Measurements from ENCODE around the gene TOP1. TPM values are rescaled to one million over a fixed set of nuclear protein-coding genes. Genes with fewer than 3 reads are reported as not detected.

The TOP1 gene
- polyA plus RNA-seq, 1 of the 3 experiments (the other 2 are of a cell fraction): 11.9 TPM

DNA sequence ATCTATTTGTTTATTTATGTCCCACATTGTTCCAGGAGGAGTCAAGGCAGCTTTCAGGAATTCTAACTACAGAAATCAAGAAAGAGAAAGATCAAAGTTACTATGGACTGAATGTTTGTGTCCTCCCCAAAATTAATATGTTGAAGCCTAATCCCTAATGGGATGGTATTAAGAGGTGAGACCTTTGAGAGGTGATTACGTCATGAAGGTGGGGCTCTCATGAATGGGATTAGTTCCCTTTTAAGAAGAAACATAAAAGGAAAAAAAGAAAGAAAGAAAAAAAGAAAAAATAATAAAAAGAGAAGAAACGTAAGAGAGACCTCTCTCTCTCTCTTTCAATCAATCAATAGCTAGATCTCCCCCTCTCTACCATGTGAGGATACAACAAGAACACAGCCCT lies 44.7 kb upstream of the TOP1 start:
- H3F3A ChIP-seq (replicated peaks; ENCODE audit: insufficient read depth): no peaks in the 10 kb centered on the region
- no peak overlapping the region for H3K4me2 ChIP-seq
- H3K79me2 ChIP-seq (ENCODE audit: insufficient read depth): no peaks in the 10 kb centered on the region
- H3K4me1 ChIP-seq (ENCODE audit: control insufficient read depth in 1 of 2, insufficient read depth in 2 of 2, low read depth in 1 of 2, low read length in 1 of 2): no peaks in the 10 kb centered on the region
- H3K9me3 ChIP-seq: no peaks in the 10 kb centered on the region
- no peaks in the 10 kb centered on the region for H3K27me3 ChIP-seq (ENCODE audit: insufficient read depth)
- DNase-seq: no peak
- no peaks in the 10 kb centered on the region for H3K9me2 ChIP-seq
- no peaks in the 10 kb centered on the region for H3K36me3 ChIP-seq (replicated peaks in 1 of 2; ENCODE audit: control insufficient read depth in 1 of 2, insufficient read depth in 2 of 2, low read length in 1 of 2)
- H4K20me1 ChIP-seq (ENCODE audit: insufficient read depth): no peaks in the 10 kb centered on the region
- ChIA-PET CTCF (interaction anchor here (1.0 to 3.1 kb wide), 4 partner anchors 21 to 356 kb away, joined by 4 to 17 read pairs (median 9); no protein-coding TSS in a partner anchor), POLR2A (interaction anchor here (1.1 kb wide), 1 partner anchor 48 kb away, joined by 3 read pairs; no protein-coding TSS in a partner anchor)
- WGBS (ENCODE audit: low lambda C conversion rate): 64% methylated on average over 2 of the region's 2 CpGs
- TF ChIP-seq EP300 (IDR thresholded peaks at IDR 0.05; ENCODE audit: borderline replicate concordance in 1 of 2, low read depth in 1 of 2, low read length in 1 of 2): no peak
- TF ChIP-seq, protein P1, sequence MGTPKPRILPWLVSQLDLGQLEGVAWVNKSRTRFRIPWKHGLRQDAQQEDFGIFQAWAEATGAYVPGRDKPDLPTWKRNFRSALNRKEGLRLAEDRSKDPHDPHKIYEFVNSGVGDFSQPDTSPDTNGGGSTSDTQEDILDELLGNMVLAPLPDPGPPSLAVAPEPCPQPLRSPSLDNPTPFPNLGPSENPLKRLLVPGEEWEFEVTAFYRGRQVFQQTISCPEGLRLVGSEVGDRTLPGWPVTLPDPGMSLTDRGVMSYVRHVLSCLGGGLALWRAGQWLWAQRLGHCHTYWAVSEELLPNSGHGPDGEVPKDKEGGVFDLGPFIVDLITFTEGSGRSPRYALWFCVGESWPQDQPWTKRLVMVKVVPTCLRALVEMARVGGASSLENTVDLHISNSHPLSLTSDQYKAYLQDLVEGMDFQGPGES (IDR thresholded peaks at IDR 0.05; ENCODE audit: low read depth, low read length): no peak
- no peak for TF ChIP-seq TEAD4 (IDR thresholded peaks at IDR 0.05; ENCODE audit: borderline replicate concordance, insufficient read depth)
- TF ChIP-seq, protein P2, sequence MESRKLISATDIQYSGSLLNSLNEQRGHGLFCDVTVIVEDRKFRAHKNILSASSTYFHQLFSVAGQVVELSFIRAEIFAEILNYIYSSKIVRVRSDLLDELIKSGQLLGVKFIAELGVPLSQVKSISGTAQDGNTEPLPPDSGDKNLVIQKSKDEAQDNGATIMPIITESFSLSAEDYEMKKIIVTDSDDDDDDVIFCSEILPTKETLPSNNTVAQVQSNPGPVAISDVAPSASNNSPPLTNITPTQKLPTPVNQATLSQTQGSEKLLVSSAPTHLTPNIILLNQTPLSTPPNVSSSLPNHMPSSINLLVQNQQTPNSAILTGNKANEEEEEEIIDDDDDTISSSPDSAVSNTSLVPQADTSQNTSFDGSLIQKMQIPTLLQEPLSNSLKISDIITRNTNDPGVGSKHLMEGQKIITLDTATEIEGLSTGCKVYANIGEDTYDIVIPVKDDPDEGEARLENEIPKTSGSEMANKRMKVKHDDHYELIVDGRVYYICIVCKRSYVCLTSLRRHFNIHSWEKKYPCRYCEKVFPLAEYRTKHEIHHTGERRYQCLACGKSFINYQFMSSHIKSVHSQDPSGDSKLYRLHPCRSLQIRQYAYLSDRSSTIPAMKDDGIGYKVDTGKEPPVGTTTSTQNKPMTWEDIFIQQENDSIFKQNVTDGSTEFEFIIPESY (IDR thresholded peaks at IDR 0.05; ENCODE audit: borderline replicate concordance, low read depth): no peak
- TF ChIP-seq, protein P3, sequence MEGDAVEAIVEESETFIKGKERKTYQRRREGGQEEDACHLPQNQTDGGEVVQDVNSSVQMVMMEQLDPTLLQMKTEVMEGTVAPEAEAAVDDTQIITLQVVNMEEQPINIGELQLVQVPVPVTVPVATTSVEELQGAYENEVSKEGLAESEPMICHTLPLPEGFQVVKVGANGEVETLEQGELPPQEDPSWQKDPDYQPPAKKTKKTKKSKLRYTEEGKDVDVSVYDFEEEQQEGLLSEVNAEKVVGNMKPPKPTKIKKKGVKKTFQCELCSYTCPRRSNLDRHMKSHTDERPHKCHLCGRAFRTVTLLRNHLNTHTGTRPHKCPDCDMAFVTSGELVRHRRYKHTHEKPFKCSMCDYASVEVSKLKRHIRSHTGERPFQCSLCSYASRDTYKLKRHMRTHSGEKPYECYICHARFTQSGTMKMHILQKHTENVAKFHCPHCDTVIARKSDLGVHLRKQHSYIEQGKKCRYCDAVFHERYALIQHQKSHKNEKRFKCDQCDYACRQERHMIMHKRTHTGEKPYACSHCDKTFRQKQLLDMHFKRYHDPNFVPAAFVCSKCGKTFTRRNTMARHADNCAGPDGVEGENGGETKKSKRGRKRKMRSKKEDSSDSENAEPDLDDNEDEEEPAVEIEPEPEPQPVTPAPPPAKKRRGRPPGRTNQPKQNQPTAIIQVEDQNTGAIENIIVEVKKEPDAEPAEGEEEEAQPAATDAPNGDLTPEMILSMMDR (IDR thresholded peaks at IDR 0.05): no peak
- no peak for TF ChIP-seq GATA2 (CRISPR knock-in tag; IDR thresholded peaks at IDR 0.05)
- TF ChIP-seq JUND (IDR thresholded peaks at IDR 0.05): no peak
- TF ChIP-seq EZH2phosphoT487 (IDR thresholded peaks at IDR 0.05; ENCODE audit: borderline replicate concordance, low read depth): no peak
- no peak for TF ChIP-seq ELF1 (IDR thresholded peaks at IDR 0.05)
- TF ChIP-seq RFX5 (IDR thresholded peaks at IDR 0.05; ENCODE audit: low read length): no peak
- TF ChIP-seq RCOR1 (IDR thresholded peaks at IDR 0.05; ENCODE audit: low read length): no peak
- no peak for TF ChIP-seq SMC3 (IDR thresholded peaks at IDR 0.05; ENCODE audit: low read depth, low read length)
- no peak for TF ChIP-seq SIN3A (IDR thresholded peaks at IDR 0.05; ENCODE audit: borderline replicate concordance, low read depth, low read length)
- TF ChIP-seq NRF1 (IDR thresholded peaks at IDR 0.05; ENCODE audit: low read depth, low read length): no peak
- TF ChIP-seq, protein P4, sequence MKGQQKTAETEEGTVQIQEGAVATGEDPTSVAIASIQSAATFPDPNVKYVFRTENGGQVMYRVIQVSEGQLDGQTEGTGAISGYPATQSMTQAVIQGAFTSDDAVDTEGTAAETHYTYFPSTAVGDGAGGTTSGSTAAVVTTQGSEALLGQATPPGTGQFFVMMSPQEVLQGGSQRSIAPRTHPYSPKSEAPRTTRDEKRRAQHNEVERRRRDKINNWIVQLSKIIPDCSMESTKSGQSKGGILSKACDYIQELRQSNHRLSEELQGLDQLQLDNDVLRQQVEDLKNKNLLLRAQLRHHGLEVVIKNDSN (IDR thresholded peaks at IDR 0.05; ENCODE audit: borderline replicate concordance, low read depth): no peak
- H3K9ac ChIP-seq: no peak overlapping the region
- no peak overlapping the region for H3K27ac ChIP-seq (ENCODE audit: low read depth in 2 of 2, low read length in 1 of 2)
- H2AFZ ChIP-seq (ENCODE audit: low read depth): no peak overlapping the region
- no peak overlapping the region for H3K4me3 ChIP-seq (ENCODE audit: low read depth in 2 of 2, low read length in 1 of 2)
